NT2/D1 (cell line): ENCODE data around the gene TNFRSF21.

Experiments used
- DNase-seq: peaks from one replicate; pipeline ENCODE4 v3.0.0-alpha.2; 2011; ENCODE audit warnings: low read depth, low spot score
- H3K27me3 ChIP-seq: 2 replicates; pipeline ENCODE4 v1.6.0; 2011; ENCODE audit warnings: mild to moderate bottlenecking; ENCODE audit not compliant: insufficient read length, insufficient read depth
- H3K36me3 ChIP-seq: 2 replicates; pipeline ENCODE4 v1.6.1; 2011; ENCODE audit warnings: mild to moderate bottlenecking, low read length, mixed read lengths; ENCODE audit not compliant: insufficient read depth, insufficient read length
- H3K4me1 ChIP-seq: 2 replicates; pipeline ENCODE4 v1.5.1; 2011; ENCODE audit not compliant: insufficient read depth, insufficient read length
- H3K4me3 ChIP-seq: 2 replicates; pipeline ENCODE4 v1.5.1; 2011; ENCODE audit warnings: low read depth; ENCODE audit not compliant: insufficient read length
- H3K9ac ChIP-seq: 2 replicates; pipeline ENCODE4 v1.6.0; 2011; ENCODE audit warnings: low read depth; ENCODE audit not compliant: insufficient read length
- H3K9me3 ChIP-seq: 2 replicates; pipeline ENCODE4 v1.5.1; 2011; ENCODE audit warnings: mild to moderate bottlenecking, low read length; ENCODE audit not compliant: insufficient read depth
- SUZ12 ChIP-seq: IDR thresholded peaks from 2 replicates; pipeline ENCODE4 v1.6.1; 2011; ENCODE audit not compliant: insufficient read length, insufficient read depth; ENCODE audit errors: extremely low read depth
- YY1 ChIP-seq: IDR thresholded peaks from 2 replicates; pipeline ENCODE4 v1.6.1; 2011; ENCODE audit not compliant: insufficient read length, insufficient read depth
- ZNF274 ChIP-seq: IDR thresholded peaks from 2 replicates; pipeline ENCODE4 v1.6.1; 2011; ENCODE audit warnings: mild to moderate bottlenecking, low read depth, low read length

Gene TNFRSF21

DNA sequence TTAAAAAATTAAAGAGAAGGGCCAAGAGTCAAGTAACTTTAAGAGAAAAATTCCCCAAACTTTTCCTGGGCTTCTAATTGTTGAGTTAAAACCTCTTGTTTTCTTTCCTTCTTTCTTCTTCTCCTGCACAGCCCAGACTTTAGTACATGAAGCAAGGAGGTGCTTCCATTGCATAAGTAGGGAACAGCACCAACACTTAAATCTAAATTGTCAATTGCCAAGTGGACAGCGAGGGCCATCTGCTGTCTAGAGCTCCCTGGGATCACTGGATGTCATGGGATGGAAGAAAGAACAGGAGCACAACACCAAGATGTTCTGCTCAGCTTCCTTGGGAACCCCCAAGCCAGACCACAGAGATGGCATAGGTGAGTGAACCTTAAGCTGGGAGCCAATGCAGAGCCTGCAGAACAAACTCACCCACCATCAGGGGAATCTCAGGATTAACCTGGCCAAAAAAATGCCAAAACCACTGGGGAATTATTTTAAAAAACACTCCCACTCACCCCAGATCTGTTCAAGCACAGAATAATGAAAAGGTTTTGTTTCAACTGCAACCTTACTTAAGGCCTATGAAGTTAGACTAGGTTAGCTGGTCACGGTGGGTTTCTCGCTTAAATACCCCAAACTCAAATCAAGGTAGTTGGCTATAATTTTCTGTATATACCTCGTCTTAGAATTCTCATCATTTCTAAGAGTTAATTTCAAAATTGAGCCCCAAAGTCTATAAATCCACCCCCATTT lies 67.8 kb downstream of the TNFRSF21 start:
- Histone ChIP-seq H3K4me1 (no peaks in the 10 kb centered on the region), H3K9me3 (no peaks in the 10 kb centered on the region), H3K27me3 (no peaks in the 10 kb centered on the region), H3K9ac (no peak overlapping the region), H3K4me3 (no peak overlapping the region), H3K36me3 (peaks cover 46% of the 10 kb centered on the region)
- no peak for DNase-seq
- TF ChIP-seq ZNF274, result no peak
- no peak for TF ChIP-seq YY1
- no peak for TF ChIP-seq SUZ12

DNA sequence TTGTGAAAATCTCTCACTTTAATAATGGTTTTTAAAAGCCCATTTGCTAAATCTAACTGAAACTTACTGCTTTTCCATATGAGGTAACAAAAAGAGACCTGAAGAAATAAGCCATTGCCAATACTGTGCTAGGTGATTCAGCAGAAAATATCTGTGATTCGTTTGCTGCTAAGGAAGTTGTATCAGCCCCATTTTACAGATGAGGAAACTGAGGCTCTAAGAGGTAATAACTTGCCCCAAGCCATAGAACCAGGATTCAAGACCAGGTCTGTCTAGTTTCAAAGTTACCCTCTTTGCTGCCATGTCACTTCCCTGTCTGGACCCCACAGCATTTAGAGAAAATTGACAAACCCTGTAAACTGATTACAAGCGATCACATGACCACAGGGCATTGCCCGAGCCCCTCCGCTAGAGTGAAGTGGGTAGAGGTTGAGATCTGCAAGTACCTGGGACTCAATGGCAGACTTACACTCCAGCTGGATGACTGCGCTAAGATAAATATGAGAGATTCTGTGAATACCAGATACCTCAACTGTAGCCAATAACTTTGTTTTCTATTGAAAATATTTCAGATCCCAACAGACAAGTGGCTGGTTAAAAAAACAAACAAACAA lies 69.3 kb downstream of the TNFRSF21 start:
- Histone ChIP-seq H3K36me3 (peaks cover 41% of the 10 kb centered on the region), H3K4me3 (no peak overlapping the region), H3K9me3 (no peaks in the 10 kb centered on the region), H3K27me3 (no peaks in the 10 kb centered on the region), H3K4me1 (no peaks in the 10 kb centered on the region), H3K9ac (no peak overlapping the region)
- TF ChIP-seq SUZ12, result no peak
- DNase-seq, result no peak

DNA sequence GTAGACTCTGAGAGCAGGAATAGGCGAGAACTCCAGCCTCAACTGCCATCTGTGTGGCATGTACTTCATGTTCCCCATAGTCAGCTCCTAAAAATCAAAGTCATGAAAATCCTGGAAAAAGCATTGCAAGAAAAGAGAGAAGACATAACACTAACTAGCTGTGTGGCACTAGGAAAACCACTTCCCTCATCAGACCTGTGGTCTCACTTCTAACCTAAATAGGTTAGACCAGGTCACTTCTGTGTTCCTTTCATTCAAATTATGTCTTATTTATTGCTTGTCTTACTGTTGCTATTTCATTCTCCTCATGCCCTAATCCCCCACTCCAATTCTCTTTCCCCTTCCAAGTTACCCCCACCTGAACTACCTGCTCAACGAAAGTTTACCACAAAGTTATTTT lies 70.2 kb downstream of the TNFRSF21 start:
- Histone ChIP-seq H3K9me3 (no peaks in the 10 kb centered on the region), H3K9ac (no peak overlapping the region), H3K4me3 (no peak overlapping the region), H3K36me3 (peaks cover 40% of the 10 kb centered on the region), H3K27me3 (no peaks in the 10 kb centered on the region), H3K4me1 (no peaks in the 10 kb centered on the region)
- TF ChIP-seq SUZ12 (no peak), ZNF274 (no peak), YY1 (no peak)
- no peak for DNase-seq

DNA sequence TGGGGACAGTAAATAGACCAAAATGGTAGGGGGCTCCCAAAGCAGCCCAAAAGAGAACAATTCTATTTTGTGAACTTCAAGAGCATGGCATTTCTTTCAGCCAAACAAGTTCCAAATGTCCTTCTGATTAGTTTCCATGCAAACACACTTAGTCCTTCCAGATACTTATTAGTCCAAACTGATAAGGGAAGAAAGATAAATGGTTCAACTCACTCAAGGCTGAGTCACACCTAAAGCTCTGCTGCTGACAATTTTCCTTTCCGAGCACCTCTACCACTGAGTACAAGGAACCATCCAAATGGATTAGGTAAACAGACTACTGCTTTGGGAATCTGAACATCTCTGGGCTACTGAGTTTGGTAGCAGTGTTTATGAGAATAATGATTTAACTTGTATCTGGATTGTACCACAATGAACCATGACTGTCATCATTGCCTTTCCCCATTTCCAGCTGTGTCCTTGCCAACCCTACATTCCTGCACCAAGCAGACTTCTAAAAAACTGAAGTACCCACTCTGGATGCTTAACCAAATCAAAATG lies 71.2 kb downstream of the TNFRSF21 start:
- peaks cover 50% of the 10 kb centered on the region for H3K36me3 ChIP-seq
- no peaks in the 10 kb centered on the region for H3K4me1 ChIP-seq
- no peaks in the 10 kb centered on the region for H3K9me3 ChIP-seq
- H3K4me3 ChIP-seq, result no peak overlapping the region
- DNase-seq, result no peak
- H3K9ac ChIP-seq, result no peak overlapping the region
- no peaks in the 10 kb centered on the region for H3K27me3 ChIP-seq
- TF ChIP-seq SUZ12, result no peak
- TF ChIP-seq YY1, result no peak
- TF ChIP-seq ZNF274, result no peak

DNA sequence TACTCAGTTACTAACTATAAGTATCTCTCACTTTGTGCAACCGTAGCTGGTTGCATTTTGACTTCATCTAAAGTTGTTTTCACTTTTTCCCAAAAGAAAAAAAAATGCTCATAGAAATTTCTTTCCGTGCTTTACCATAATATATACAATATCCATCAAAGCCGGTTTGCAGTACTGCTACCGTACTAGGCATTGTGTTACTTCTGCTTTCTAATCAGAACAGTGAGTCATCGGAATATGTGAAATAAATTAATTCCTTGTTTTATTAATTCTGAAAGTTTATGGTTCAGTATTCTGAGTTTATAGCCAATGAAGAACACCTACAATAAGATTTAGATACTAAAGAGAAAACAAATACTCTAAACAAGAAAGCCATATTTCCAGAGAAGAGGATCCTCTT lies 72.5 kb downstream of the TNFRSF21 start:
- no peak overlapping the region for H3K9ac ChIP-seq
- H3K9me3 ChIP-seq, result no peaks in the 10 kb centered on the region
- no peaks in the 10 kb centered on the region for H3K27me3 ChIP-seq
- no peak for TF ChIP-seq YY1
- peaks cover 61% of the 10 kb centered on the region for H3K36me3 ChIP-seq
- H3K4me1 ChIP-seq, result no peaks in the 10 kb centered on the region
- no peak for DNase-seq
- no peak overlapping the region for H3K4me3 ChIP-seq

DNA sequence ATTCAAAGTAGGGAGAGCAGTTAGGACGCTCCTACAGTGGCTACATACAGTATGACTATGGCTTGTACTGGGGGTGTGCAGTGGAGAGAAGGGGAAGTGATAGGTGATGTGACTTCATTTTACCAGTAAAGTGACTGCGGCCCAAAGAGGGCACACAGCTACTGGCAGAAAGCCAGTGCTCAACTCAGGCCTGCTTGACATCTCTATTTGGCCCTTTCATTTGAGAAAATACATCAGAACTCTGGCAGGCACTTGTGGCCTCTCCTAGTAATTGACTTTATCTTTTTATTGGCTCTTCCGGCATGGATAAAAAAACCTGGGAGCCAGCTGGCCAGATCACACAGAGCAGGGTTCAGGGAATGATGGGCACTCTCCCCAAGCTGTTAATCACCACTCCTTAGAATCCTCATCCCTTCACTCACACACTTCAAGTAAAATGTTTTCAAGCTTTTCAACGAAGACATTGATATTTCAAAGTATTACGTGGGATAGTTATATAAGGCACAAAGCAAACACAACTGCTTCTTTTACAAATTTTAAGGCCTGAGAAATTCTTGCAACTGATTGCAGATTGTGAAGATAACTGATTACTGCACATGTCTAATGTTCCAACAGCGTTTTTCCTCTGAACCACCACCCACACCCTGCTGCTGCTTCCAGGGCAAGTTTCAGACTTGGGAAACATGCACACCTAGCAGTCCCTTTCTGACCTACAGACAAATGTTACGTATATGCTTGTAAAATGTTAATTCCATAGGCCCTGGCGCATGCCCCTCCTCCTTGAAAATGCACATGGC lies 73.5 kb downstream of the TNFRSF21 start:
- Histone ChIP-seq H3K4me3 (no peak overlapping the region), H3K9ac (no peak overlapping the region), H3K9me3 (no peaks in the 10 kb centered on the region), H3K36me3 (peaks cover 67% of the 10 kb centered on the region), H3K27me3 (no peaks in the 10 kb centered on the region), H3K4me1 (no peaks in the 10 kb centered on the region)
- no peak for DNase-seq
- no peak for TF ChIP-seq SUZ12
- no peak for TF ChIP-seq YY1
- no peak for TF ChIP-seq ZNF274

- Histone ChIP-seq H3K4me1 (no peaks in the 10 kb centered on the region), H3K9me3 (no peaks in the 10 kb centered on the region), H3K9ac (no peak overlapping the region), H3K4me3 (no peak overlapping the region), H3K27me3 (no peaks in the 10 kb centered on the region), H3K36me3 (peaks cover 70% of the 10 kb centered on the region)
- DNase-seq, result no peak
- TF ChIP-seq SUZ12 (no peak), YY1 (no peak), ZNF274 (no peak)
Measured at GRCh38 chr6:47235421-47235820, 74.3 kb downstream of the TNFRSF21 start.
